CD4-positive, alpha-beta T cell (primary cell): ENCODE data around the gene TUBA4B. TPM values are rescaled to one million over a fixed set of nuclear protein-coding genes. Genes with fewer than 3 reads are reported as not detected.

Source experiments
- ATAC-seq: fragments of 200-7000 bp; cut with Tn5 transposase; one replicate; pipeline ENCODE4 v1.10.0; 2022; ENCODE audit warnings: mild to moderate bottlenecking; ENCODE audit not compliant: poor library complexity
- CTCF ChIA-PET: fragments of 350-600 bp; sonication (Branson Sonifier 250); formaldehyde crosslinking; loops from one replicate; lab custom pipeline; 2021; ENCODE audit warnings: antibody characterized with exemption, inconsistent platforms; lab: Charles Lee
- POLR2A ChIA-PET: fragments of 350-600 bp; sonication (Branson Sonifier 250); formaldehyde crosslinking; loops from one replicate; lab custom pipeline; 2021; ENCODE audit warnings: antibody characterized with exemption, inconsistent platforms; lab: Charles Lee
- DNase-seq, 14 experiments: peaks; one replicate each; pipeline ENCODE4 v3.0.0-alpha.2; 2013 to 2020; ENCODE audit warnings: mixed read lengths in 2 of 14
- H3K27ac ChIP-seq, 2 donors: one replicate each; pipeline versions ENCODE4 v1.5.1 to v1.7.0; 2013; ENCODE audit warnings: low read length in 2 of 2, low read depth in 1 of 2, mild to moderate bottlenecking in 1 of 2
- H3K27me3 ChIP-seq, 2 experiments: 1 replicate in 1 of 2; 2 replicates in 1 of 2; pipeline versions ENCODE4 v1.6.1 to v1.7.0; 2013; ENCODE audit warnings: low read length in 2 of 2, control low read depth in 1 of 2, mild to moderate bottlenecking in 1 of 2, moderate library complexity in 1 of 2; ENCODE audit not compliant: insufficient read depth in 2 of 2, control insufficient read depth in 1 of 2
- H3K36me3 ChIP-seq: one replicate; pipeline ENCODE4 v1.6.1; 2013; ENCODE audit warnings: low read length, control low read depth; ENCODE audit not compliant: insufficient read depth
- H3K4me1 ChIP-seq: one replicate; pipeline ENCODE4 v1.6.1; 2013; ENCODE audit warnings: low read length, control low read depth; ENCODE audit not compliant: insufficient read depth
- H3K4me3 ChIP-seq: one replicate; pipeline ENCODE4 v1.5.1; 2013; ENCODE audit warnings: mild to moderate bottlenecking, low read length, moderate library complexity
- H3K9me3 ChIP-seq, 2 experiments: 1 replicate in 1 of 2; 2 replicates in 1 of 2; pipeline versions ENCODE4 v1.6.1 to v1.7.0; 2013; ENCODE audit warnings: low read length in 2 of 2, mild to moderate bottlenecking in 2 of 2, control low read depth in 1 of 2, moderate library complexity in 1 of 2; ENCODE audit not compliant: control insufficient read depth in 1 of 2, insufficient read depth in 1 of 2
- H3K27ac Mint-ChIP-seq: one replicate; pipeline ENCODE4 v1.8.0; 2020; ENCODE audit warnings: mixed read lengths
- H3K27me3 Mint-ChIP-seq: one replicate; pipeline ENCODE4 v1.8.0; 2021; ENCODE audit warnings: mixed read lengths
- H3K36me3 Mint-ChIP-seq: one replicate; pipeline ENCODE4 v1.8.0; 2021; ENCODE audit warnings: low read depth, mixed read lengths
- H3K4me1 Mint-ChIP-seq: one replicate; pipeline ENCODE4 v1.8.0; 2021; ENCODE audit warnings: low read depth, mixed read lengths
- H3K4me3 Mint-ChIP-seq: one replicate; pipeline ENCODE4 v1.8.0; 2020; ENCODE audit warnings: mild to moderate bottlenecking, mixed read lengths
- H3K9me3 Mint-ChIP-seq: one replicate; pipeline ENCODE4 v1.8.0; 2020; ENCODE audit warnings: mixed read lengths
- intact Hi-C, 2 experiments: fragments of 100-400 bp; cut with DNase I in 1 of 2; cut with micrococcal nuclease in 1 of 2; formaldehyde crosslinking; loops; one replicate each; pipeline versions ENCODE4 v1.15.1 to v1.9.0; 2023 to 2025; cut with DNase I, micrococcal nuclease
- total RNA-seq, 174 experiments: library from RNA in 2 of 174; stranded (reverse) in 2 of 174; gene quantifications; one replicate each; pipeline ENCODE4 v1.2.3 and lab custom pipeline; 2021 to 2026
- TF ChIP-seq, protein P1 (sequence below): fragments of 200-600 bp; IDR thresholded peaks from one replicate; pipeline ENCODE4 v1.8.0; 2022; ENCODE audit warnings: antibody characterized with exemption, mild to moderate bottlenecking

Gene TUBA4B
- total RNA-seq, 2 experiments from 2014 or later, result not detected

DNA sequence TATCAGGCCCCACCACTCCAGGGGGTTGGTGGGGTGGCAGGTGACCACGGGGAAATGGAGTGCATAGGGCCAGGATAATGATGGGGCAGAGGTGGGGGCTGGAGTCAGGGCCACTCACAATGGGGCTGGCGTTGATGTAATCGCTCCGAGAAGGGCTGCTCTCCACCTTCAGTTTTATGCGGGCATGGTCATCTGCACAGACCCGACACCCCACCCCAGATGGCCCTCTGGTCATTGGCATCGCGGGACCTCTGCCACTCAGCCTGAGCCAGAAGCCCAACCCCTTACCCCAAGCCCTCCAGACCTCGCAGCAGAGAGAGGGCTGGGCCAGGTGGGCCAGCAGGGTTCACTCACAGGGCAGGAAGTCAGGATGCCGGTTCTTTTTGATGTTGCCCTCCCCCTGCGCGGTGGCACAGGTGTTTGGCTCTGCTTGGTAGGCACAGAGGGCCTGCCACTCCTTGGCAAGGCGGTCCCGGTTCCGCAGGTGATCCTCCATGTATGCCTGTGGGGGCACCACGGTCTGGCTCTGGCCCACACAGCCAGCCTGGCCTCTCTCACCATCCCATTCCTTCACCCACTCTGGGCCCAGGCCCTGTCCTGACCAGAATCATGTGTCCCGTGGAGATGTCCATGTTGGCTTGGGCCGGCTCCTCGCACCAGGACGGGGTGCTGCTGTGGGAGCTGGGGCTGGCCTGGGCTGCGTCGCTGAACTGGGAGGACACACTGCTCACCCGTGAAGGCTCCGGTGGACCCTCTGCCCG, 43.8 kb downstream of the TUBA4B start:
- no peak overlapping the region for H3K27ac ChIP-seq
- intact Hi-C loops, result loop anchor here (5.0 to 10.0 kb wide), 4 partner anchors 90 to 248 kb away; partner anchors contain the start of genes CHPF (in 1 of the 2), CNPPD1 (in 1 of the 2), DNPEP (in 1 of the 2) and RETREG2 (in 1 of the 2)
- H3K9me3 ChIP-seq, result peaks cover 0 to 6% of the 10 kb centered on the region in 2 experiments
- ATAC-seq (peak; percentile 15), DNase-seq (peak in 4 of 14 experiments; percentile 17 to 42 (median 28))
- POLR2A ChIA-PET, result no interaction called here
- H3K27me3 ChIP-seq, result peaks cover 0 to 4% of the 10 kb centered on the region in 2 experiments
- peaks cover 33% of the 10 kb centered on the region for H3K4me1 ChIP-seq
- no peaks in the 10 kb centered on the region for H3K36me3 Mint-ChIP-seq
- no peaks in the 10 kb centered on the region for H3K9me3 Mint-ChIP-seq
- no peak overlapping the region for H3K27ac Mint-ChIP-seq
- H3K36me3 ChIP-seq, result no peaks in the 10 kb centered on the region
- H3K4me3 Mint-ChIP-seq, result no peak overlapping the region
- H3K4me3 ChIP-seq, result no peak overlapping the region
- CTCF ChIA-PET, result interaction anchor here (2.6 kb wide), 1 partner anchor 68 kb away, joined by 42 read pairs; the partner anchor contains the start of genes ANKZF1 and ATG9A
- peaks cover 32% of the 10 kb centered on the region for H3K4me1 Mint-ChIP-seq
- TF ChIP-seq, protein P1, sequence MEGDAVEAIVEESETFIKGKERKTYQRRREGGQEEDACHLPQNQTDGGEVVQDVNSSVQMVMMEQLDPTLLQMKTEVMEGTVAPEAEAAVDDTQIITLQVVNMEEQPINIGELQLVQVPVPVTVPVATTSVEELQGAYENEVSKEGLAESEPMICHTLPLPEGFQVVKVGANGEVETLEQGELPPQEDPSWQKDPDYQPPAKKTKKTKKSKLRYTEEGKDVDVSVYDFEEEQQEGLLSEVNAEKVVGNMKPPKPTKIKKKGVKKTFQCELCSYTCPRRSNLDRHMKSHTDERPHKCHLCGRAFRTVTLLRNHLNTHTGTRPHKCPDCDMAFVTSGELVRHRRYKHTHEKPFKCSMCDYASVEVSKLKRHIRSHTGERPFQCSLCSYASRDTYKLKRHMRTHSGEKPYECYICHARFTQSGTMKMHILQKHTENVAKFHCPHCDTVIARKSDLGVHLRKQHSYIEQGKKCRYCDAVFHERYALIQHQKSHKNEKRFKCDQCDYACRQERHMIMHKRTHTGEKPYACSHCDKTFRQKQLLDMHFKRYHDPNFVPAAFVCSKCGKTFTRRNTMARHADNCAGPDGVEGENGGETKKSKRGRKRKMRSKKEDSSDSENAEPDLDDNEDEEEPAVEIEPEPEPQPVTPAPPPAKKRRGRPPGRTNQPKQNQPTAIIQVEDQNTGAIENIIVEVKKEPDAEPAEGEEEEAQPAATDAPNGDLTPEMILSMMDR, result no peak
- H3K27me3 Mint-ChIP-seq, result peaks cover 23% of the 10 kb centered on the region

DNA sequence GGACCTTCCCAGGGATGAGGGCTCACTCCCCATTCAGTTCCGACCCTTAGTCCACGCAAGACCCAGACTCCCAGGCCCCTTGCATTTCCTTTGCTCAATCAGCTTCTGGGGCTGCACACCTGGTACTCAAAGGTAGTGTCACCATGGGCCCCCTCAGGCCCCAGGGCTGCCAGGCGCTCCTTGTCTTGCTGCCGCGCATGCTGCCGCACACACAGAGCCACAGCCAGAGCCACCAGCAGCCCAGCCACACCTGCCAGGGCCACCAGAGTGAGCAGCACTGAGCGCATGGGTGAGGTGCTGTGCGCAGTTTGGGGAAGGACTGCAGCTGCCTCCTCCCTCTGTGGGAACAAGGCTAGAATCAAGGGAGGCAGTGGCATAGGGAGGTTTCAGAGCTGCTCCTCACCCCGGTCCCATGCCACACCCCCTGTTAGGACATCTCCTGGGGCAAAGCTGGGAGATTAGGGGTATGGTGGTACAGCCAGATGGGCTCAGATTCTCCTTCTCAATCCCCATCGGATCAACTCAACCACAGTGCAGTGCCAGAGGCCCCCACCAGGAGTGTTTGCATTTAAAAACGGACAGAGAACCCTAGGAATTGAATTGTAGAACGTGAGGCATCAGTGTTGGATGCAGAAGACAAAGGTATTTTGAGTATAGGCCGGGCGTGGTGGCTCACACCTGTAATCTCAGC, 44.9 kb downstream of the TUBA4B start:
- Mint-ChIP-seq H3K36me3 (no peaks in the 10 kb centered on the region), H3K9me3 (no peaks in the 10 kb centered on the region), H3K4me3 (no peak overlapping the region), H3K4me1 (peaks cover 32% of the 10 kb centered on the region), H3K27me3 (peaks cover 32% of the 10 kb centered on the region), H3K27ac (no peak overlapping the region)
- Histone ChIP-seq H3K4me1 (peaks cover 33% of the 10 kb centered on the region), H3K27me3 (peaks cover 7 to 11% of the 10 kb centered on the region in 2 experiments), H3K27ac (no peak overlapping the region), H3K4me3 (no peak overlapping the region), H3K36me3 (no peaks in the 10 kb centered on the region), H3K9me3 (peaks cover 0 to 6% of the 10 kb centered on the region in 2 experiments)
- intact Hi-C loops, result loop anchor here (1.0 to 10.0 kb wide), 8 partner anchors 21 to 247 kb away; partner anchors contain the start of genes NHEJ1 (in 2 of the 2), CHPF (in 1 of the 2), CNPPD1 (in 1 of the 2) and DNPEP (in 1 of the 2)
- ChIA-PET POLR2A (no interaction called here), CTCF (interaction anchor here (1.4 kb wide), 2 partner anchors 18 to 68 kb away, joined by 3 to 5 read pairs; partner anchors contain the start of genes ANKZF1, ATG9A and DNAJB2)
- ATAC-seq, result no peak
- TF ChIP-seq, protein P1, result no peak
- peak in 1 of 14 experiments; percentile 20 for DNase-seq

DNA sequence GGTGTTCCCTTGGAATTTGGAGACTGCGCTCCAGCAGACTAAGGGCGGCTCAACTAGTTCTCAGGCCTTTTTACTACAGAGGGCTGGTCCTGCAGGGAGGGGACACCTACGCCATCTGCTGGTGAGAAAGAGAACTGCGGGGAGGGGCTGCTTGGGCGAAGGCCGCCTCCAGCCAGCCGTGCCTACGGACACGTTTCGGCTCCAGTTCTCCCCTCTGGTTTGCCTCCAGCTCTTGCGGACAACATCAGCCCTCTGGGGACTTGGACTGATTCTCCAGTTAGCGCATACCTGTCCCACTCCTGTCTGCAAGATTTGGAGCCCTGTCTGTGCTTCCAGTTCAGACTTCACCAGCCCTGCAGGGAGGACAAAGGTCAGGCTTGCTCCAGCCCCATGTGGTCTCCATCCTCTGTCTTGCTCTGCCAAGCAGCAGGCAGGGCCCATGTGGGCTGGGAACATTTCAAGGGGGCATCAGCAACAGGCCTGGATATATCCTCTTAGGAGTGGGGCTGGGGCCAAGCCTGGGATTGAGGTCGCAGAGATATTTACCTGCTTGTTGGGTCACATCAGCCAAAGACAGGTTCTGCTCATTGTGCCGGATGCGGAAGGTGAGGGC, 45.8 kb downstream of the TUBA4B start:
- CTCF ChIA-PET, result interaction anchor here (0.9 to 1.4 kb wide), 5 partner anchors 19 to 144 kb away, joined by 3 to 5 read pairs (median 3); partner anchors contain the start of genes ANKZF1, ATG9A and DNAJB2
- H3K4me3 ChIP-seq, result no peak overlapping the region
- H3K36me3 ChIP-seq, result no peaks in the 10 kb centered on the region
- H3K4me1 ChIP-seq, result peaks cover 33% of the 10 kb centered on the region
- Mint-ChIP-seq H3K9me3 (no peaks in the 10 kb centered on the region), H3K4me3 (peak overlapping the region; percentile 25), H3K27ac (no peak overlapping the region), H3K36me3 (no peaks in the 10 kb centered on the region), H3K27me3 (peaks cover 38% of the 10 kb centered on the region), H3K4me1 (peaks cover 32% of the 10 kb centered on the region)
- POLR2A ChIA-PET, result interaction anchor here (1.0 to 1.4 kb wide), 3 partner anchors 20 to 139 kb away, joined by 3 to 5 read pairs (median 3); partner anchors contain the start of genes CNPPD1 and DNAJB2
- intact Hi-C loops, result loop anchor here (1.0 to 10.0 kb wide), 8 partner anchors 22 to 246 kb away; partner anchors contain the start of genes NHEJ1 (in 2 of the 2), CHPF (in 1 of the 2), CNPPD1 (in 1 of the 2) and DNPEP (in 1 of the 2)
- peaks cover 7 to 13% of the 10 kb centered on the region in 2 experiments for H3K27me3 ChIP-seq
- DNase-seq, result peak; percentile 78 to 91 (median 87)
- TF ChIP-seq, protein P1, result peak; percentile 100
- H3K27ac ChIP-seq, result no peak overlapping the region
- ATAC-seq, result peak; percentile 58
- peaks cover 0 to 6% of the 10 kb centered on the region in 2 experiments for H3K9me3 ChIP-seq
